Measurements from ENCODE around the gene SEM1.
"Not testable (repeated sequence)": the region's sequence is repeated elsewhere in the genome, so short reads cannot be mapped to it uniquely, and the experiment has no call there.

The SEM1 gene

DNA sequence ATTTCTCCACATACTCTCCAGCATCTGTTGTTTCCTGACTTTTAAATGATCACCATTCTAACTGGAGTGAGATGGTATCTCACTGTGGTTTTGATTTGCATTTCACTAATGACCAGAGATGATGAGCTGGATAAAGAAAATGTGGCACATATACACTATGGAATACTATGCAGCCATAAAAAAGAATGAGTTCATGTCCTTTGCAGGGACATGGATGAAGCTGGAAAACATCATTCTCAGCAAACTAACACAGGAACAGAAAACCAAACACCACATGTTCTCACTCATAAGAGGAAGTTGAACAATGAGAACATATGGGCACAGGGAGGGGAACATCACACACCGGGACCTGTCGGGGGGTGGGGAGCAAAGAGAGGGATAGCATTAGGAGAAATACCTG is 13.3 kb upstream of the SEM1 start:
- H3K4me1 ChIP-seq (ENCODE audit: insufficient read depth, low read length); H3K27me3 ChIP-seq (ENCODE audit: insufficient read depth, low read length); H2AFZ ChIP-seq (ENCODE audit: low read depth, low read length); H3K36me3 ChIP-seq (ENCODE audit: insufficient read depth, low read length); H3K4me3 ChIP-seq (ENCODE audit: low read length); H3K9me3 ChIP-seq (ENCODE audit: low read length): not testable (repeated sequence)

- Histone ChIP-seq H3K4me3 (ENCODE audit: low read length) (no peak overlapping the region), H3K9me3 (ENCODE audit: low read length) (no peaks in the 10 kb centered on the region), H3K27me3 (ENCODE audit: insufficient read depth, low read length) (peaks cover 5% of the 10 kb centered on the region), H2AFZ (ENCODE audit: low read depth, low read length) (no peak overlapping the region), H3K36me3 (ENCODE audit: insufficient read depth, low read length) (no peaks in the 10 kb centered on the region), H3K4me1 (ENCODE audit: insufficient read depth, low read length) (no peaks in the 10 kb centered on the region)
These were observed 11.2 kb upstream of the SEM1 start for GRCh38 chr7:96720843-96721242.

GRCh38 chr7:96719164-96719563 is 9.5 kb upstream of the SEM1 start:
- Histone ChIP-seq H3K4me1 (ENCODE audit: insufficient read depth, low read length) (no peaks in the 10 kb centered on the region), H3K9me3 (ENCODE audit: low read length) (no peaks in the 10 kb centered on the region), H3K36me3 (ENCODE audit: insufficient read depth, low read length) (no peaks in the 10 kb centered on the region), H3K4me3 (ENCODE audit: low read length) (no peak overlapping the region), H2AFZ (ENCODE audit: low read depth, low read length) (no peak overlapping the region), H3K27me3 (ENCODE audit: insufficient read depth, low read length) (peaks cover 5% of the 10 kb centered on the region)

- Histone ChIP-seq H2AFZ (ENCODE audit: low read depth, low read length) (no peak overlapping the region), H3K9me3 (ENCODE audit: low read length) (peaks cover under 1% of the 10 kb centered on the region), H3K4me1 (ENCODE audit: insufficient read depth, low read length) (no peaks in the 10 kb centered on the region), H3K27me3 (ENCODE audit: insufficient read depth, low read length) (peaks cover 5% of the 10 kb centered on the region), H3K4me3 (ENCODE audit: low read length) (no peak overlapping the region), H3K36me3 (ENCODE audit: insufficient read depth, low read length) (no peaks in the 10 kb centered on the region)
These were observed 8.7 kb upstream of the SEM1 start for GRCh38 chr7:96718107-96719003.

DNA sequence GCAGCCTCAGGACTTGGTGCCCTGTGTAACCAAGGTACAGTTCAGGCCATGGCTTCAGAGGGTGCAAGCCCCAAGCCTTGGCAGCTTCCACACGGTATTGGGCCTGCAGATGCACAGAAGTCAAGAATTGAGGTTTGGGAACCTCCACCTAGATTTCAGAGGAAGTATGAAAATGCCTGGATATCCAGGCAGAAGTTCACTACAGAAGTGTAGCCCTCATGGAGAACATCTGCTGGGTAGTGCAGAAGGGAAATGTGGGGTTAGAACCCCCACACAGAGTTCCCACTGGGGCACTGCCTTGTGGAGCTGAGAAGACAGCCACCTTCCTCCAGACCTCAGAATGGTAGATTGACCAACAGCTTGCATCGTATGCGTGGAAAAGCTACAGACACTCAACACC is 3.4 kb upstream of the SEM1 start:
- H3K4me1 ChIP-seq (ENCODE audit: insufficient read depth, low read length): peaks cover 10% of the 10 kb centered on the region
- H3K4me3 ChIP-seq (ENCODE audit: low read length): no peak overlapping the region
- H2AFZ ChIP-seq (ENCODE audit: low read depth, low read length): no peak overlapping the region
- H3K36me3 ChIP-seq (ENCODE audit: insufficient read depth, low read length): no peaks in the 10 kb centered on the region
- H3K9me3 ChIP-seq (ENCODE audit: low read length): peaks cover 7% of the 10 kb centered on the region
- H3K27me3 ChIP-seq (ENCODE audit: insufficient read depth, low read length): no peaks in the 10 kb centered on the region

- Histone ChIP-seq H3K27me3 (ENCODE audit: insufficient read depth, low read length) (no peaks in the 10 kb centered on the region), H3K4me3 (ENCODE audit: low read length) (no peak overlapping the region), H3K9me3 (ENCODE audit: low read length) (peaks cover 7% of the 10 kb centered on the region), H3K36me3 (ENCODE audit: insufficient read depth, low read length) (peaks cover 14% of the 10 kb centered on the region), H2AFZ (ENCODE audit: low read depth, low read length) (peak overlapping the region; percentile 93), H3K4me1 (ENCODE audit: insufficient read depth, low read length) (peaks cover 10% of the 10 kb centered on the region)
These were observed 898 bp upstream of the SEM1 start for GRCh38 chr7:96710544-96710943.

DNA sequence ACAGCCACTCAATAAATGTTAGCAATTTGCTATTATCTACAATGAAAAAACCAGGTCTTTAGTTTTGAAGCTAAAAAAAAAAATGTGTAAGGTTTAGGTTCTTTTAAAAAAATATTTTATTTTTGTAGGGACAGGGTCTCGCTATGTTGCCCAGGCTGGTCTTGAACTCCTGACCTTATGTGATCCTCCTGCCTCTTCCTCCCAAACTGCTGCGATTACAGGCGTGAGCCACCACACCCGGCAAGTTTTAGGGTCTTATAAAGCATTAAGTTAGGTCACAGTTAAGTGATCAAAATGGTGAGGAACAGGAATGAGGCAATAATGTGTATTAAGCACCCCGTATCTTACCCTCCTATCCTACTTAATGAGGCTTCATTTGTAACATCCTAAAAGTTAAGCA is 774 bp downstream of the SEM1 start:
- Histone ChIP-seq H3K4me1 (ENCODE audit: insufficient read depth, low read length) (peaks cover 10% of the 10 kb centered on the region), H3K4me3 (ENCODE audit: low read length) (peak overlapping the region; percentile 97), H3K36me3 (ENCODE audit: insufficient read depth, low read length) (peaks cover 18% of the 10 kb centered on the region), H3K27me3 (ENCODE audit: insufficient read depth, low read length) (no peaks in the 10 kb centered on the region), H3K9me3 (ENCODE audit: low read length) (peaks cover 7% of the 10 kb centered on the region), H2AFZ (ENCODE audit: low read depth, low read length) (peak overlapping the region; percentile 93)

DNA sequence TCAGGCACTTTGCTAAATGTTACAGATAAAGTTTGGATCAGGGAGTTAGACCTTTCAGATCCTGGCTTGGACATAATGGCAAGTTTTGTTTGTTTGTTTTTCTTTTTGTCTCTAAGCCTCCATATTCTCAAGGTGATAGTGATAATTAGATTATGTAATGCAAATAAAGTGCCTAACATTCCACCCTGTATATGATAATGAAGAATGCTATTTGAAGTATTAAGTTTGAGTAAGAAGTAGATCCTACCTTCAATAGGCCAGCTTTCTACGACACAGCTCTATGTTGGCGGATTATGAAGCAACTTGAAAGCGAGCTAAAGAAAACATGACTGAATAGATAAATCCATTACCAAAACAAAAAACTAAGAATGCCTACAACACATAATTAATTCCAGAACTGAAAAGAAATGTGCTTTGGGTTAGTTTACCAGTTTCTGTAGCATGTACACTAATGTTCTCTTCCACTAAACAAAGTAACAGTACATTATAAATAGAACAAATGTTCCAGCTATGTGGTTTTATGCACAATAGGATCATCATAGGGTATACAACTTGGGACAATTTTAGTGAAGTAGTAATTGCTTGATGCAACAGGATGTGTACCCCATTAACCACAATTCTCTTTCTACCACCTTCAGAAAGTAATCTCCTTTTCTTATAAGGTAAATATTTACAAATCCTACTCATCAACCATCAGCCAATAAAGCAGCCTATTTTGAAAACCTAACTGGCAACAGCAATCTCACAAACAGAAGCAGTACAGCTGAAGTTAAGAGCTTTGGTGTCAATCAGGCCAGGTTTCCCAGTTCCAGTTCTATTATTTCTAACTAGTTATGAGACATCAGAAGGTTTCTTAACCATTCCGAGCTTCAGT is 1.5 kb downstream of the SEM1 start:
- Histone ChIP-seq H3K4me3 (ENCODE audit: low read length) (peak overlapping the region; percentile 97), H3K27me3 (ENCODE audit: insufficient read depth, low read length) (no peaks in the 10 kb centered on the region), H3K9me3 (ENCODE audit: low read length) (peaks cover 4% of the 10 kb centered on the region), H3K4me1 (ENCODE audit: insufficient read depth, low read length) (peaks cover 10% of the 10 kb centered on the region), H2AFZ (ENCODE audit: low read depth, low read length) (no peak overlapping the region), H3K36me3 (ENCODE audit: insufficient read depth, low read length) (peaks cover 23% of the 10 kb centered on the region)

GRCh38 chr7:96701258-96701657 is 8.4 kb downstream of the SEM1 start:
- Histone ChIP-seq H3K4me1 (ENCODE audit: insufficient read depth, low read length) (no peaks in the 10 kb centered on the region), H3K4me3 (ENCODE audit: low read length) (no peak overlapping the region), H3K27me3 (ENCODE audit: insufficient read depth, low read length) (no peaks in the 10 kb centered on the region), H3K36me3 (ENCODE audit: insufficient read depth, low read length) (peaks cover 20% of the 10 kb centered on the region), H2AFZ (ENCODE audit: low read depth, low read length) (no peak overlapping the region), H3K9me3 (ENCODE audit: low read length) (no peaks in the 10 kb centered on the region)

DNA sequence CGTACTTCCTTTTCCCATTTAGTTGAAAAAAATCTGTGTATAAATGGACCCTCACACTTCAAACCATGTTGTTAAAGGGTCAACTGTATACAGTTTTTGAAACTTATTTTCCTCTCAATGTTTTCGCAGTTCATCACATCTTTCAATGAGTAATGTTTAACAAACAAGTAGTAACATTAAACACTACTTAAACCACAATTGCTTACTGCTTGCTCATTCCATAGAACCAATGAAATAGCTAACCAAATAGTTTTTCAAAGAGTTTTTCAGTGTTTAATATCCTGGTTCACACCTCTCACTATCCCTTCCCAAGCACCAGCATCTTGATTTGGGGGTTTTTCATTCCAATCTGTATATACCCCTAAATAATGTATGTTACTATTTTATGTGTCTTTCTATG is 9.1 kb downstream of the SEM1 start:
- peaks cover 17% of the 10 kb centered on the region for H3K36me3 ChIP-seq (ENCODE audit: insufficient read depth, low read length)
- no peak overlapping the region for H2AFZ ChIP-seq (ENCODE audit: low read depth, low read length)
- H3K4me1 ChIP-seq (ENCODE audit: insufficient read depth, low read length): no peaks in the 10 kb centered on the region
- H3K27me3 ChIP-seq (ENCODE audit: insufficient read depth, low read length): no peaks in the 10 kb centered on the region
- H3K9me3 ChIP-seq (ENCODE audit: low read length): no peaks in the 10 kb centered on the region
- no peak overlapping the region for H3K4me3 ChIP-seq (ENCODE audit: low read length)

GRCh38 chr7:96699219-96699871 is 10.3 kb downstream of the SEM1 start:
- no peak overlapping the region for H3K4me3 ChIP-seq (ENCODE audit: low read length)
- peaks cover 16% of the 10 kb centered on the region for H3K36me3 ChIP-seq (ENCODE audit: insufficient read depth, low read length)
- H2AFZ ChIP-seq (ENCODE audit: low read depth, low read length): no peak overlapping the region
- H3K4me1 ChIP-seq (ENCODE audit: insufficient read depth, low read length): no peaks in the 10 kb centered on the region
- H3K9me3 ChIP-seq (ENCODE audit: low read length): no peaks in the 10 kb centered on the region
- H3K27me3 ChIP-seq (ENCODE audit: insufficient read depth, low read length): no peaks in the 10 kb centered on the region

GRCh38 chr7:96698449-96698848 is 11.2 kb downstream of the SEM1 start:
- H3K4me1 ChIP-seq (ENCODE audit: insufficient read depth, low read length); H3K4me3 ChIP-seq (ENCODE audit: low read length); H2AFZ ChIP-seq (ENCODE audit: low read depth, low read length); H3K9me3 ChIP-seq (ENCODE audit: low read length); H3K27me3 ChIP-seq (ENCODE audit: insufficient read depth, low read length): not testable (repeated sequence)
- H3K36me3 ChIP-seq (ENCODE audit: insufficient read depth, low read length): peaks cover 18% of the 10 kb centered on the region

GRCh38 chr7:96697822-96698221 is 11.8 kb downstream of the SEM1 start:
- Histone ChIP-seq H3K27me3 (ENCODE audit: insufficient read depth, low read length) (no peaks in the 10 kb centered on the region), H3K9me3 (ENCODE audit: low read length) (no peaks in the 10 kb centered on the region), H3K4me1 (ENCODE audit: insufficient read depth, low read length) (no peaks in the 10 kb centered on the region), H3K4me3 (ENCODE audit: low read length) (no peak overlapping the region), H3K36me3 (ENCODE audit: insufficient read depth, low read length) (peaks cover 14% of the 10 kb centered on the region), H2AFZ (ENCODE audit: low read depth, low read length) (no peak overlapping the region)
